ENCODE data around the gene FOXP3.

Gene FOXP3

DNA sequence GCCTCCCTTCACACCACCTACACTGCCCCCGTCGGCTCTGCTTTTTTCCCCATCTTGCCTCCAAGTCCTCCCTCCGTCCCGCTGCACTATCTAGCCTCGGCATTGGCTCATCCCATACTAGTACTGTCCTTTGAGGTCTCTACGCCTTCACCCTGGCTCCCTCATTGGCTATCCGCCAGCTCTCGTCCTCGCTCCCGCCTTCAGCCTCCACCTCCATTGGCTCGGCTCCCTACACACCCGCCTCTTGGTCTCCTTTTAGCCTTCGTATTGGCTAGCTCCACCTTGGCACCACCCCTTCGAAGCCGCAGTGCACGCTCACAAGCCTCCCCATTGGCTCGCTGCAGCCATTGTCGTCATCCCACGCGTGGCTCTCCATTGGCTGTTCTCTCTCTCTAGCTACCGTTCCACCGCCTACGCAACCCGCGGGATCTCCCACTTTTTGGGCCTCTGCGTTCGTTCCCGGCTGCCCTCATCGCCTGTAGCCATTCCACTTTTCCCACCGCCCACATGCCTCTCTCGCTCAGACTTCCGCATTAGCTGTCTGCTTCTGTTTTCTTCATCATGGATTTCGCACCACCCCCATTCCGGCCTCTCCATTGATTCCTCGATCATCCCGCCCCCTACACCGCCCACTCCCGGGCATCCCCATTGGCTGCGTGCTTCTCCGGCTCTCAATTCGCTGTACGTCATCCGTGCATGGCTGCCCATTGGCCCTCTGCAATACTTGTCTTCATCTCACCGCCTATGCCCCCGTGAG is 4.7 kb upstream of the FOXP3 start:
- DNase-seq: peak; percentile 98 to 99
- TF ChIP-seq GATA1 (IDR thresholded peaks at IDR 0.05; ENCODE audit: low read depth, low read length): no peak
- TF ChIP-seq POLR2A (IDR thresholded peaks at IDR 0.05; ENCODE audit: low read length): peak; percentile 90

DNA sequence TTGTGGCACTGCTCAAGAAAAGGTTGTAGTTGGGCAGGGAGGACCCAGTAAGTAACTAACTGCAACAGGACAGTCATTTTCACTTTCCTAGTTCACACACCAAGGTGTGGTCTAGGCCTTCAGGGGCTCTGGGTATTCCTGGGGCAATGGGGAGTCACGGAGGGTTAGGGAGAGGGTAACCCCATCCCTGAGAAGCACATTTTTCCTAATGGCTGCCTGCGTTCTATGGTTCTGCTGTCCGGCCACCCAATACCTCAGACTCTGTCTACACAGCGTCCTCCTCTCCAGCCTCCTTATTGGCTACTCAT is 4.1 kb upstream of the FOXP3 start:
- TF ChIP-seq GATA1 (IDR thresholded peaks at IDR 0.05; ENCODE audit: low read depth, low read length): no peak
- no peak for TF ChIP-seq POLR2A (IDR thresholded peaks at IDR 0.05; ENCODE audit: low read length)
- DNase-seq: no peak

DNA sequence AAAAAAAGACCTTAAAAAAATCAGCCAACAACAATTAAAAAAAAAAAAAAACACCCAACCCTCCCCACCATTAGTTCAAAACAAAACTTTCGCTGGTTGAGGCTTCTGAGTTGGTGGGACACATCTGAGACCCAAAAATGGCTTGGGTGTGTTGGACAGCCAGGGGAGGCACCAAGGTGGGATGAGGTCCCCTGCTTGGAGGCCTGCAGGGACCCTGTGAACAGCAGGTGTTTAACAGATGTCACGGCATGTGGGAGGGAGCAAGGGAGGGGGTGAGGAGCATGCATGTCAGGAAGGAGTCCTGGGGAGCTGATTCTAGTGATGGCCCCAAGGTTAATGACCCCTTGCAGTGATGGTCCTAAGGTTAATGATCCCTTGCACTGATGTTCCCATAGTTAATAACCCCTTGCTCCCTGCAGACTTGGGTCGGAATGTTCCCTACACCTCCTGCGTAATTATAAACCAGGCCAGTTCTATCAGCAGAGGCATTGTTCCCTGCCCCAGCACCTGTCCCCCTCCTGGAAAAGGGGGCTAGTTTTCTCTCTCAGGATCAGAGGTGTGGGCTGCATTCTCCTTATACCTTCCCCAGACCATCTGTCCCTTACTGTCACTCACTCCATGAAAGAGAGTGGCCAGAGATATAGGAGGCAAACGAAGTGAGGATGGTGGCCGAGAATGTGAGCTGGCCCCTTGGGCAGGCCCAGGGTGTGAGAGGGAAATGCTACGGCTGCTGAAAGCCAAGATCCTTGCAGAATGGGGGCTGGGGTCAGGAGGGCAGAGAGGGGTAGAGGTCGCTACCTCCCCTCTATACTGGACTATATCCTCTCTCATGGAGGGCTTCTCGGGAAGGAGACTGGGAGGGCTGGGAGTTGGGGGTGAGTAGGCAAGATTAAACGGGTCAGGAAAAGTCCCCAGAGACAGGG is 2.3 kb upstream of the FOXP3 start:
- TF ChIP-seq POLR2A (IDR thresholded peaks at IDR 0.05; ENCODE audit: low read length): no peak
- no peak for TF ChIP-seq GATA1 (IDR thresholded peaks at IDR 0.05; ENCODE audit: low read depth, low read length)
- no peak for DNase-seq

DNA sequence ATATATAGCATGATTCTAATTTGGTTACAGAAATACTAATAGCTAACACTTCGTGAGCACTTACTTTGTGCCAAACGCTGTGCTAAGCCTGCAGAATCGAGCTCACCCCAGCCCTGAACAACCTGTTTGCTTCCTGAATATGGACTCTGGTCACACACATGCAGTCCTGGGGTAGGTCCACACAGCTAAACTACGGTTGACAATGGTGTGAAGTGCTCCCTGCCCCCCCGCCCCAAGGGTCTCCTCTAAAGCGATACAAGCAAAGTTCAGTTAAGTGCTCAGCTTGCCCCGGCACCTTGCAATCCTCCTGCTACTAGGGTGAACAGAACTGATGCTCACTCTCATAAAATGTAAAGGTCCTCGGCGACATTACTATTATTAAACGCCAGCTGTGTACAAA is 879 bp downstream of the FOXP3 start:
- no peak for DNase-seq
- no peak for TF ChIP-seq GATA1 (IDR thresholded peaks at IDR 0.05; ENCODE audit: low read depth, low read length)
- no peak for TF ChIP-seq POLR2A (IDR thresholded peaks at IDR 0.05; ENCODE audit: low read length)

DNA sequence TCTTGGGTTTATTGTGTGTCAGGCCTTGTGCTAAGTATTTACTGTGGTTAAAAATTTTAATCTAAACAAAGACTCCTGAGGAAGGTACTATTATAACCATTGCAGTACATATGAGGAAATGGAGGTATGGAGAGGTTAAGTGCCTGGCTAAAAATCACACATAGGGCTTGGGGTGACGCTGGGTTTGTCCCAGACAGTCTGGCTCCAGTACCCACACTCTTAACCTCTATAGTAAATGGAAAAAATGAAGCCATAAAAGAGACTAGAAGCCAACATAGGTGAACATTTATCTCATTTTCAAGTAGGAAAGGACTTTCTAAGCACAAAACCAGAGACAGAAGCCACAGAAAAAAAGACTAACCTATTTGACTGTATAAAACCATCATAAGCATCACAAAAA is 1.9 kb downstream of the FOXP3 start:
- no peak for DNase-seq
- no peak for TF ChIP-seq GATA1 (IDR thresholded peaks at IDR 0.05; ENCODE audit: low read depth, low read length)
- no peak for TF ChIP-seq POLR2A (IDR thresholded peaks at IDR 0.05; ENCODE audit: low read length)

DNA sequence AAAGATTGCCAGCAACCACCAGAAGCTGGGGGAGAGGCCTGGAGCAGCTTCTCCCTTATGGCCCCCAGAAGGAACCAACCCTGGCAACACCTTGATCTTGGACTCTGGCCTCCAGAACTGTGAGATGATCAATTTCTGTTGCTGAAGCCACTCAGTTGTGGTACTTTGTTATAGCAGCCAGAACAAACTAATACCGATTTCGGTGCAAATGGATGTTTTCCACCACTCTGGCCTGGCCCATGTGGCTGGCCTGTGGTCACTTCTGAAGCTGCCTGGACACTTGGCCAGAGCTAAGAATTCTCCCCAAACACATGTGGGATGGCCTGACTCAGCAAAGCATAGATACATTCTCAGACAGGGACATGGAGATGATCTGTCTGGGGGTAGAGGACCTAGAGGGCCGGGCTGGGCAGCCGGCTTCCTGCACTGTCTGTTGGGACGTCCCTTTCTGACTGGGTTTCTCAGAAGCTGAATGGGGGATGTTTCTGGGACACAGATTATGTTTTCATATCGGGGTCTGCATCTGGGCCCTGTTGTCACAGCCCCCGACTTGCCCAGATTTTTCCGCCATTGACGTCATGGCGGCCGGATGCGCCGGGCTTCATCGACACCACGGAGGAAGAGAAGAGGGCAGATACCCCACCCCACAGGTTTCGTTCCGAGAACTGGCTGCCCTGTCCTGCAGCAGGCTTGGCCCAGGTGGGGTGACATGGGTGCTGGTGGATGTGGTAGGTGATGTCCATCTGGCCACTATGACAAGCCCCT is 4.1 kb downstream of the FOXP3 start:
- no peak for DNase-seq
- TF ChIP-seq GATA1 (IDR thresholded peaks at IDR 0.05; ENCODE audit: low read depth, low read length): no peak
- no peak for TF ChIP-seq POLR2A (IDR thresholded peaks at IDR 0.05; ENCODE audit: low read length)

DNA sequence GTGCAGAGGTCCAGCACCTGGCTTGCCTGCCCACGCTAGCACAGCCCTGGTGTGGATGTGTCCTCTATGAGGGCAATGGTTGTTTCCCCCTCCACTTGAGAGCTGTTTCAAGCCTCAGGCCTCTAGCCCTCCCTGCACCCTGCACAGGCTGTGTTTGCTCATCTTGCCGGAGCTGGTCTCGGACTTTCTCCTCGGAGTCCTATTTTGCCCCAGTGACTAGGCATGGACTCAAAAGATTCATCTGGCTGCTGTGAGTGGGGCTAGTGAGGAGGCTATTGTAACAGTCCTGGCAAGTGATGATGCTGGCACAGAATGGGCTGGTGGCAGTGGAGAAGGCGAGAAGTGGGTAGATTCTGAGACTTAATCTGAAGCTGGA is 5.8 kb downstream of the FOXP3 start:
- DNase-seq: no peak
- TF ChIP-seq GATA1 (IDR thresholded peaks at IDR 0.05; ENCODE audit: low read depth, low read length) (no peak), POLR2A (IDR thresholded peaks at IDR 0.05; ENCODE audit: low read length) (no peak)

DNA sequence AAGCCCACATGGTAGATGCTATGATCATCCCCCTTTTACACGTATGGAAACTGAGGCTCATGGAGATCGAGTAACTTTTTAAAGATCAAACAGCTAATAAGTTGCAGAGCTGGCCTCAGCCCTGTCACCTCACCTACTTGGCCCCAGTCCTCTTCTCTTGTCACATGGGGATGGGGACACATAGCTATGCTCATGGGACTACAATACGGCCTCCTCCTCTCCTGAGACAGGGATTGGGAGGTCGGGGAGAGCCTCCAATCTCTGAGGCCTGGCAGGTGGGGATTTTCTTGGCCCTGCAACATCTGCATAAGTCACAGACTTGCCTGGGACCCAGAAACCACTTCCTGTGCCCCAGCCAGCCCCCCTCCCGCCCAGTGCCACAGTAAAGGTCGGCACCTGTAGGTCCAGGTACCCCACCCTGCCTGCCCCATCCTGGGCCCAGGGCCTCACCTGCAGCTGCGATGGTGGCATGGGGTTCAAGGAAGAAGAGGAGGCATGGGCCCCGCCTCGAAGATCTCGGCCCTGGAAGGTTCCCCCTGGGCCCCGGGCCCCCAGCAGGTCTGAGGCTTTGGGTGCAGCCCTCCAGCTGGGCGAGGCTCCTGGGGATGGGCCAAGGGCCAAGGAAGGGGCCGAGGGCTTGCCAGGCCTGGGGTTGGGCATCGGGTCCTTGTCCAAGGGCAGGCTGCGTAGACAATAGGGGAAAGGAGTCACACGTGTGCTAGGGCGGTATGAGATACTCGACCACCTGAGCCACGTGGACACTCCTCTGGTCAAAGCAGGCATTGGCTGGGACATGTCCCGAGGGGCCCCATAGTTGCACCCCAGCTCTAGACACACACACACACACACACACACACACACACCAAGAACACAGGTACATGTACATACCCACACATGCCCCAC is 6.4 kb downstream of the FOXP3 start:
- DNase-seq: no peak

DNA sequence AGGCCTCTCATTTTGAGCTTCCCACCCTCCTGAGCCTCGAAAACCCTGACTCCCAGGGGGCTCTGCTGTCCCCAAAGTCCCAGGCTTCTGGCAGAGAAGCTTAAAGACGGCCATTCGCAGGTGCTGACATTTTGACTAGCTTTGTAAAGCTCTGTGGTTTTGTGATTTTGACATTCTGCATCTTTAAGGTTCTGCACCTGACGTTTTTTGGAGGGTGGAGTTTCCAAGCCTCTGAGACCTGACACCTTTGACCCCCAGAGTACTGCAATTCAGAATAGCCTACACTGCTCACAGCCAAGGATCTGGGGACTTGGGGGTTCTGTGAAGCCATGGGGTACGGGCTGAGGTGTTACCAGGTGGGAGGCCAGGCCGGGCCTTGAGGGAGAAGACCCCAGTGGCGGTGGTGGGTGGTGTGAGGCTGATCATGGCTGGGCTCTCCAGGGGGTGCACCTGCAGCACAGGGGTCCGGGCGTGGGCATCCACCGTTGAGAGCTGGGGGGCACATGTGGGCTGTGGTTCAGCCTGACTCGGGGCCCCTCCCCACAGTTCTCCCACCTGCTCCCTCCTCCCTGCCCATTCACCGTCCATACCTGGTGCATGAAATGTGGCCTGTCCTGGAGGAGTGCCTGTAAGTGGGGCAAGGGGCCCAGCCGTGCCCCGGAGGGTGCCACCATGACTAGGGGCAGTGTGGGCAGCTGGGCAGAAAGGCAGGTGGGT is 7.3 kb downstream of the FOXP3 start:
- TF ChIP-seq POLR2A (IDR thresholded peaks at IDR 0.05; ENCODE audit: low read length): no peak
- no peak for TF ChIP-seq GATA1 (IDR thresholded peaks at IDR 0.05; ENCODE audit: low read depth, low read length)
- DNase-seq: no peak

More for the DNA sequence above, 6.4 kb downstream of the FOXP3 start:
- TF ChIP-seq POLR2A (IDR thresholded peaks at IDR 0.05; ENCODE audit: low read length) (no peak), GATA1 (IDR thresholded peaks at IDR 0.05; ENCODE audit: low read depth, low read length) (no peak)

DNA sequence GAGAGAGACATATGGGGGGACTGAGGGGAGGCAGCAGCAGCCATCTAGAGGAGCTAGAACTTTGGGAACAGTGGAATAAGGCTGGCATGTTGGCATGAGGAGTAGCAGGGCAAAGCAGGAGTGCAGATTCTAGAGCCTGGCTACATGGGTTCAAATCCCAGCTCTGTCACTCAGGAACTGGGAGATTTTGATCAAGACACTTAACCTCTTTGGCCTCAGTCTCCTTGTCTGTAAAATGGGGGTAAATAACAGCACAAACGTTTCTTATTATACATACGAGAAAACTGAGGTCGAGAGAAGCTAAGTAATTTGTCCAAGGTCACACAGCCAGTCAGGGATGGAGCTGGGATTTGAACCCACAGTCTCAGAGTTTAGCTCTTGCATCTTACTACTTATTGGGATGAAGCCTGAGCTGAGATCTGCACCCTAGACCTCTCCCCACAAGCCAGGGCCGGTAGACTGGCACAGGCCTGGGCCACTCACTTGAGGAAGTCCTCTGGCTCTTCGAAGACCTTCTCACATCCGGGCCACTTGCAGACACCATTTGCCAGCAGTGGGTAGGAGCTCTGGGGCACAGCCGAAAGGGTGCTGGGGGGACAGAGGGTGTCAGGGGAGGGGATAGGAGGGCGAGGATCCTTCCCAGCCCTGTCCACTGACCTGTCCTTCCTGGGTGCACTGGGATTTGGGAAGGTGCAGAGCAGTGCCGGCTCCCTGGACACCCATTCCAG is 8.1 kb downstream of the FOXP3 start:
- DNase-seq: no peak
- TF ChIP-seq GATA1 (IDR thresholded peaks at IDR 0.05; ENCODE audit: low read depth, low read length) (no peak), POLR2A (IDR thresholded peaks at IDR 0.05; ENCODE audit: low read length) (no peak)

DNA sequence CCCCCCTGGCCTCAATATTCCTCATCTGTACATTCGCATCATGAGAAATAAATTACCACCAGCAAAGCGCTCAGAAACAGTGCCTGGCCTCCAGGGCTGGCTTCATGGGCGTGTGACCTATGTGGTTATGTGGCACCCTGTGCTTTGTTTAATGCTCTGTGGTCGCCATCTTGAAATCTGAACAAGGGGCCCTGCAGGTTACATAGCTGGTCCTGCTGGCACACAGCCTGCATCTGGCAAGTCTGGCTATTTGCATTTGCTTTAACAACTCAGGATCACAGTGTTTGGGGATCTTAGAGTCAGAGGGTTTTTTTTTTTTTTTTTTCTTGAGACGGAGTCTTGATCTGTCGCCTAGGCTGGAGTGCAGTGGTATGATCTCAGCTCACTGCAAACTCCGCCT is 9.9 kb downstream of the FOXP3 start:
- DNase-seq: no peak
- no peak for TF ChIP-seq POLR2A (IDR thresholded peaks at IDR 0.05; ENCODE audit: low read length)
- no peak for TF ChIP-seq GATA1 (IDR thresholded peaks at IDR 0.05; ENCODE audit: low read depth, low read length)

DNA sequence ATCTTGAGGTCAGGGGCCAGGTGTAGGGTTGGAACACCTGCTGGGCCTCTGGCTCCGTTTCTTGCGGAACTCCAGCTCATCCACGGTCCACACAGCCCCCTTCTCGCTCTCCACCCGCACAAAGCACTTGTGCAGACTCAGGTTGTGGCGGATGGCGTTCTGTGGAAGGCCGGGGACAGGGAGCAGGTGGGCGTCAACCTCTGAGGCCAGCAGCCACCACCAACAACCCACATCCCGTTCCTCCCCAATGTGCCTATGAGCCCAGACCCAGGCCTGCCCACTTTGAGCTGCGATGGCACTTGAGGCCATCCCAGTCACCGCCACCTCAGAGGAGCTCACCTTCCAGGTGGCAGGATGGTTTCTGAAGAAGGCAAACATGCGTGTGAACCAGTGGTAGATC is 13.2 kb downstream of the FOXP3 start:
- DNase-seq: no peak
- TF ChIP-seq POLR2A (IDR thresholded peaks at IDR 0.05; ENCODE audit: low read length) (no peak), GATA1 (IDR thresholded peaks at IDR 0.05; ENCODE audit: low read depth, low read length) (no peak)
